Ishikawa (cell line): ENCODE data around the gene IFI44L.

Experiments used
- YY1 ChIP-seq: IDR thresholded peaks from 2 replicates; pipeline ENCODE4 v1.6.1; 2012; ENCODE audit warnings: low read depth
- TF ChIP-seq, protein P1 (sequence below): IDR thresholded peaks from 2 replicates; pipeline ENCODE4 v1.6.1; 2012; ENCODE audit warnings: low read depth, mild to moderate bottlenecking

GRCh38 chr1:78688697-78689096 lies 68.4 kb downstream of the IFI44L start:
- TF ChIP-seq, protein P1, sequence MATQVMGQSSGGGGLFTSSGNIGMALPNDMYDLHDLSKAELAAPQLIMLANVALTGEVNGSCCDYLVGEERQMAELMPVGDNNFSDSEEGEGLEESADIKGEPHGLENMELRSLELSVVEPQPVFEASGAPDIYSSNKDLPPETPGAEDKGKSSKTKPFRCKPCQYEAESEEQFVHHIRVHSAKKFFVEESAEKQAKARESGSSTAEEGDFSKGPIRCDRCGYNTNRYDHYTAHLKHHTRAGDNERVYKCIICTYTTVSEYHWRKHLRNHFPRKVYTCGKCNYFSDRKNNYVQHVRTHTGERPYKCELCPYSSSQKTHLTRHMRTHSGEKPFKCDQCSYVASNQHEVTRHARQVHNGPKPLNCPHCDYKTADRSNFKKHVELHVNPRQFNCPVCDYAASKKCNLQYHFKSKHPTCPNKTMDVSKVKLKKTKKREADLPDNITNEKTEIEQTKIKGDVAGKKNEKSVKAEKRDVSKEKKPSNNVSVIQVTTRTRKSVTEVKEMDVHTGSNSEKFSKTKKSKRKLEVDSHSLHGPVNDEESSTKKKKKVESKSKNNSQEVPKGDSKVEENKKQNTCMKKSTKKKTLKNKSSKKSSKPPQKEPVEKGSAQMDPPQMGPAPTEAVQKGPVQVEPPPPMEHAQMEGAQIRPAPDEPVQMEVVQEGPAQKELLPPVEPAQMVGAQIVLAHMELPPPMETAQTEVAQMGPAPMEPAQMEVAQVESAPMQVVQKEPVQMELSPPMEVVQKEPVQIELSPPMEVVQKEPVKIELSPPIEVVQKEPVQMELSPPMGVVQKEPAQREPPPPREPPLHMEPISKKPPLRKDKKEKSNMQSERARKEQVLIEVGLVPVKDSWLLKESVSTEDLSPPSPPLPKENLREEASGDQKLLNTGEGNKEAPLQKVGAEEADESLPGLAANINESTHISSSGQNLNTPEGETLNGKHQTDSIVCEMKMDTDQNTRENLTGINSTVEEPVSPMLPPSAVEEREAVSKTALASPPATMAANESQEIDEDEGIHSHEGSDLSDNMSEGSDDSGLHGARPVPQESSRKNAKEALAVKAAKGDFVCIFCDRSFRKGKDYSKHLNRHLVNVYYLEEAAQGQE: no peak
- no peak for TF ChIP-seq YY1
